Heart right ventricle (tissue), 16 donors: ENCODE results near the gene PIP5K1B. TPM values are rescaled to one million over a fixed set of nuclear protein-coding genes. Genes with fewer than 3 reads are reported as not detected.

Source experiments
- ATAC-seq, 8 donors: fragments of 200-7000 bp; cut with Tn5 transposase; one replicate each; pipeline ENCODE4 v1.9.1; 2020; ENCODE audit warnings: mild to moderate bottlenecking in 8 of 8, moderate library complexity in 8 of 8, moderate number of reproducible peaks in 1 of 8
- DNase-seq, 2 donors: peaks; one replicate each; pipeline ENCODE4 v3.0.0-alpha.2; 2020
- H3K27ac ChIP-seq, 10 donors: fragments of 200-600 bp; sonication (generic) in 2 of 10; one replicate each; pipeline versions ENCODE4 v1.5.0 to v1.8.0; 2020 to 2022; ENCODE audit warnings: mild to moderate bottlenecking in 3 of 10
- H3K27me3 ChIP-seq, 7 donors: fragments of 200-600 bp; one replicate each; pipeline ENCODE4 v1.8.0; 2021 to 2022; ENCODE audit warnings: mild to moderate bottlenecking in 2 of 7
- H3K36me3 ChIP-seq, 9 donors: fragments of 200-600 bp; sonication (generic) in 1 of 9; one replicate each; pipeline versions ENCODE4 v1.5.0 to v1.8.0; 2020 to 2022; ENCODE audit warnings: mild to moderate bottlenecking in 2 of 9
- H3K4me1 ChIP-seq, 9 donors: fragments of 200-600 bp; sonication (generic) in 1 of 9; one replicate each; pipeline versions ENCODE4 v1.5.0 to v1.8.0; 2020 to 2022; ENCODE audit warnings: mild to moderate bottlenecking in 4 of 9
- H3K4me3 ChIP-seq, 10 donors: fragments of 200-600 bp; sonication (generic) in 2 of 10; one replicate each; pipeline versions ENCODE4 v1.5.0 to v1.8.0; 2020 to 2022; ENCODE audit warnings: mild to moderate bottlenecking in 7 of 10, moderate library complexity in 2 of 10
- H3K9me3 ChIP-seq, 11 donors: fragments of 200-600 bp in 10 of 11; sonication (generic) in 2 of 11; one replicate each; pipeline versions ENCODE4 v1.5.0 to v1.8.0; 2013 to 2022; ENCODE audit warnings: mild to moderate bottlenecking in 2 of 11, control low read depth in 1 of 11, moderate library complexity in 1 of 11
- WGBS, 2 donors: extraction: QIAGEN DNeasy Blood & Tissue Kit; methylation state at CpG; one replicate each; pipeline ENCODE4 v1.1.7; 2013; ENCODE audit warnings: inconsistent platforms in 1 of 2; 5-methylcytosine and 5-hydroxymethylcytosine counted together
- intact Hi-C, 10 donors: fragments of 100-400 bp; cut with DNase I; formaldehyde crosslinking; loops; one replicate each; pipeline versions ENCODE4 v1.11.1 to v1.14.2; 2022
- polyA plus RNA-seq, 2 donors: library from polyadenylated mRNA; stranded (reverse); fragments of 200-250 nt; gene quantifications; one replicate each; pipeline ENCODE4 v1.2.3, GENCODE V29; 2013
- total RNA-seq, 10 donors: library from RNA; stranded (reverse); fragmentation: NEBNext Ultra II Directional in 3 of 10; extraction: Animal tissue kit (Norgen Biotek cat#: 25700) in 3 of 10; gene quantifications; one replicate each; pipeline versions ENCODE4 v1.2.1 to v1.2.4, GENCODE V29; 2021 to 2023
- TF ChIP-seq, protein P1 (sequence below), 9 donors: fragments of 200-600 bp; sonication (generic) in 2 of 9; IDR thresholded peaks; one replicate each; pipeline versions ENCODE4 v1.5.0 to v1.8.0; 2021 to 2022; ENCODE audit warnings: antibody characterized with exemption in 9 of 9, mild to moderate bottlenecking in 5 of 9, moderate library complexity in 1 of 9
- donor health status: Arrhythmogenic right ventricular cardiomyopathy.
- donor health status: ischemic (EF 13 %, LVEDD 7.1; RV severe dilation, severe dysfunction).
- donor health status: healthy with polysubstance abuse.
- donor health status: DM: no; HTN: yes; CAD: no.
- donor health status: DM: no; HTN: no; CAD: no.
- donor health status: ischemic (EF 25% LVEDD 6.9; RV normal size, moderate dysfunction).
- donor health status: ischemic (EF 25% LVEDD 5.7; RV mildly dilated, moderate dysfunction).
- donor health status: healthy.
- donor health status: DM: yes; HTN: yes; CAD: no.
- donor health status: Ischemic cardiomyopathy.
- donor health status: ischemic (EF 35%, LVEDD 5.7; RV mildly dilated, moderate dysfunction).
- donor health status: nonischemic (EF 11% LVEDD 7.7; RV severe dilation, severe dysfunction).
- donor health status: DM: yes; HTN: yes; CAD: no.
- donor health status: PGD.
- donor health status: ischemic (EF 29% LVEDD 5.4; RV normal size, mild dysfunction).
- donor health status: nonischemic (EF 23%, LVEDD 6.1; RV moderate dilation, normal function).

The PIP5K1B gene
- total and polyA plus RNA-seq, 12 donors, result 5.6 to 90.8 (median 48.1) TPM

DNA sequence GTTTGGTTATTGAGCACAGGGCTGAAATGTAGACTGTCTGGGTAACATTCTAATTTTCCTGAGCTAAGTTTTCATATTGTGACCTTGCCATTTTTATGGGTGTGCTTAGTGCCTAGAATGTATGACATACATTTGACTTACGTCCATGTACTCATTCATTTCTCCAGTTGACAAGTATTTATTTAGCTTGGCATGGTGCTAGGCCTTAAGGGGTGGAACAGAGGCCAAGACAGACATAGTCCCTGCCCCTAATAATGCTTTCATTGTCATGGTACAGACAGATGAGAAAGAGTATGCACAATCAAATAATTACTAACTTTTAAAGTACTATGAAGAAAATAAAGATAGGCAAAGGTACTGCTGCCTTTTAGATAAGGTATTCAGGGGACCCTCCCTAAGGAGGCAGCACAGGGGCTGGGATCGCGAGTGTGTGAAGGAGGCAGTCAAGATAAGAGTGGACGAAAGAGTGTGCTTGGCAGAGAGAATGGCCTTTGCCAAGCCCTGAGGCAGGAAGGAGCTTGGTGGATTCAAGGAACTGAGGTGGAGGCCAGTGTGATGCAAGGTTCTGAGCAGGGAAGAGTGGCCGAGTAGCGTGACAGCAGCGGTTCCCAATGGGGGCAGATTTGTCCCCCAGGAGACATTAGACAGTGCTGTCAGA is 128.0 kb downstream of the PIP5K1B start:
- no peak for DNase-seq
- Histone ChIP-seq H3K27me3 (no peaks in the 10 kb centered on the region), H3K9me3 (no peaks in the 10 kb centered on the region), H3K4me1 (peaks cover 0 to 51% (median 20%) of the 10 kb centered on the region in 9 donors), H3K27ac (peak overlapping the region in 3 of 10 donors; percentile 11 to 46 (median 14)), H3K36me3 (no peaks in the 10 kb centered on the region), H3K4me3 (no peak overlapping the region)
- intact Hi-C loops, result loop anchor here in 4 of 10 donors (5.0 to 10.0 kb wide), 5 partner anchors 34 to 248 kb away; a partner anchor contains a TSS
- WGBS, 2 donors, result 48 to 56% methylated on average over 7 of the region's 7 CpGs
- TF ChIP-seq, protein P1, sequence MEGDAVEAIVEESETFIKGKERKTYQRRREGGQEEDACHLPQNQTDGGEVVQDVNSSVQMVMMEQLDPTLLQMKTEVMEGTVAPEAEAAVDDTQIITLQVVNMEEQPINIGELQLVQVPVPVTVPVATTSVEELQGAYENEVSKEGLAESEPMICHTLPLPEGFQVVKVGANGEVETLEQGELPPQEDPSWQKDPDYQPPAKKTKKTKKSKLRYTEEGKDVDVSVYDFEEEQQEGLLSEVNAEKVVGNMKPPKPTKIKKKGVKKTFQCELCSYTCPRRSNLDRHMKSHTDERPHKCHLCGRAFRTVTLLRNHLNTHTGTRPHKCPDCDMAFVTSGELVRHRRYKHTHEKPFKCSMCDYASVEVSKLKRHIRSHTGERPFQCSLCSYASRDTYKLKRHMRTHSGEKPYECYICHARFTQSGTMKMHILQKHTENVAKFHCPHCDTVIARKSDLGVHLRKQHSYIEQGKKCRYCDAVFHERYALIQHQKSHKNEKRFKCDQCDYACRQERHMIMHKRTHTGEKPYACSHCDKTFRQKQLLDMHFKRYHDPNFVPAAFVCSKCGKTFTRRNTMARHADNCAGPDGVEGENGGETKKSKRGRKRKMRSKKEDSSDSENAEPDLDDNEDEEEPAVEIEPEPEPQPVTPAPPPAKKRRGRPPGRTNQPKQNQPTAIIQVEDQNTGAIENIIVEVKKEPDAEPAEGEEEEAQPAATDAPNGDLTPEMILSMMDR (IDR thresholded peaks at IDR 0.05), result no peak
- ATAC-seq, result peak in 2 of 8 donors; percentile 19 to 51

DNA sequence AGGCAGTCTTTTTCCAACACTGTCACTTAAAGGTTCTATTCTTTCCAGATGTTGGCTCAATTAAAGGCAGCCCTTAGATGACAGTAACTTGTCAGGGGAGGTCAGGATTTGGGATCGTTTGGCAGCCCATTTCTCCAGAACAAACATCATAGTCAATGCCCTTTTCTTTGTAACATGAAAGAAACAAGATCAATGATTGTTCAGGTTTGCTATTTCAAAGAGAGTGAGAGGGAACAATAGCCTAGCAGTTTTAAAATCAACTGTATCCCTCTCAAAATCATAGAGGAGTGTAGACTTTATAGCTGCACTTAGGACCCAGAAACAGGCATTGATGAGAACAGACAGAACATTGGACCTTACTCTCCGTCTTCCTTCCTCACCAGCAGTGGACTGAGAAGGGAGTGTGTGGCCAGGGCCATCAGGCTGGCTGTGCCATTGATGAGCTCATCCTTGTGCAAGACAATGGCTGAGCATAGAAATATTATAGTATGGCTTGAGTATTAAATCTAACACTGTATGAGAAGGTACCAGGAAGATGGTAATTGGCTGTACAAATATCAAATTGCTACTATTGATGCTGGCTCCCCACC is 130.0 kb downstream of the PIP5K1B start:
- no peak for DNase-seq
- Histone ChIP-seq H3K9me3 (no peaks in the 10 kb centered on the region), H3K27me3 (no peaks in the 10 kb centered on the region), H3K4me1 (peaks cover 2 to 65% (median 22%) of the 10 kb centered on the region in 9 donors), H3K36me3 (no peaks in the 10 kb centered on the region), H3K27ac (no peak overlapping the region), H3K4me3 (no peak overlapping the region)
- 62 to 79% methylated on average over 2 of the region's 2 CpGs for WGBS, 2 donors
- TF ChIP-seq, protein P1 (IDR thresholded peaks at IDR 0.05), result no peak
- ATAC-seq, result no peak
- intact Hi-C loops, result loop anchor here in 5 of 10 donors (5.0 to 10.0 kb wide), 7 partner anchors 32 to 250 kb away; partner anchors contain the start of gene PIP5K1B (in 1 of the 5)

DNA sequence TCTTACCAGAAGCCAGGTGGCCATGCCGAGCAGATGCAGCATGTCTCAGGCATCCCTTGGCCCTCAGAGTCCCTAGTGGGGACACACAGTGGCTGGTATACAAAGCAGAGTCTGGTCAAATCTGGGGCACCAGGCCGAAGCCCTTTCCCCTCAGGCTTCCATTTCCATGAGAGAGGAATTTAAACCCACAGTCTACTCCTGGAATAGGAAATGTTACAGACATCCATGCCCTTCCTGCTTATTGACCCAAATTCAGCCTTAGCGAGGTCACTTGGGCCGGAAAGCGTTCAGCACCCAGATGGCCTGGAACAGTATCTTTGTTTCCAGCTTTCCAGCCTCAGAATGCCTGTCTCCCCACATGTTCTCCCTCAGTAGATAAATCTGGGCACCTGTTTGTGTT is 131.7 kb downstream of the PIP5K1B start:
- ATAC-seq (peak in 1 of 8 donors; percentile 31), DNase-seq (no peak)
- intact Hi-C loops, result loop anchor here in 3 of 10 donors (5.0 to 10.0 kb wide), 5 partner anchors 52 to 252 kb away; partner anchors contain the start of gene PIP5K1B (in 1 of the 3)
- Histone ChIP-seq H3K4me3 (no peak overlapping the region), H3K9me3 (no peaks in the 10 kb centered on the region), H3K27ac (peak overlapping the region in 7 of 10 donors; percentile 7 to 67 (median 22)), H3K4me1 (peaks cover 2 to 58% (median 25%) of the 10 kb centered on the region in 9 donors), H3K36me3 (no peaks in the 10 kb centered on the region), H3K27me3 (no peaks in the 10 kb centered on the region)
- TF ChIP-seq, protein P1 (IDR thresholded peaks at IDR 0.05), result no peak
- 51 to 57% methylated on average over 5 of the region's 5 CpGs for WGBS, 2 donors

DNA sequence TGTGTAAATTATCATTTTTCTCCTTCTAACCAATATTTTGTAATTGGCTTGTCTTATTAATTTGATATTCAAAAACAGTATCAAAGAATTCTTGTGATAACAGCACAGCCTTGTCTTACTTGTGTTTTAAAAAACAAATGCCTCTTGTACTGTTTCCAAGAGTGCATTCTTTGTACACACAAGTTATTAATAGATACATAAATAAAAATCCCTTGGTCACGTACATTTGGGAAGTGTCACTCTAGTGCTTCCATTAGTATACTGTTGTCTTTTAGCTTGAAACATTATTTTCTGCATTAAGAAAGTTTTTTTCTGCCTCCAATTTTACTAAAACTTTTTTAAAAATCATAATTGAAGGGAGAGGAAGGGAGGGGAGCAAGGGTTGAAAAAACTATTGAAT is 133.2 kb downstream of the PIP5K1B start:
- Histone ChIP-seq H3K4me3 (no peak overlapping the region), H3K36me3 (no peaks in the 10 kb centered on the region), H3K27me3 (no peaks in the 10 kb centered on the region), H3K4me1 (peaks cover under 1 to 58% (median 25%) of the 10 kb centered on the region in 9 donors), H3K27ac (peak overlapping the region in 9 of 10 donors; percentile 18 to 67 (median 24)), H3K9me3 (no peaks in the 10 kb centered on the region)
- DNase-seq (no peak), ATAC-seq (peak in 1 of 8 donors; percentile 39)
- WGBS, 2 donors, result 26 to 33% methylated on average over 1 of the region's 1 CpG
- TF ChIP-seq, protein P1 (IDR thresholded peaks at IDR 0.05), result no peak
- intact Hi-C loops, result loop anchor here in 3 of 10 donors (5.0 to 10.0 kb wide), 5 partner anchors 53 to 253 kb away; partner anchors contain the start of gene PIP5K1B (in 1 of the 3)
